GM19099 (cell line): ENCODE measurements around the gene SBNO2.

Experiments used
- POLR2A ChIP-seq: IDR thresholded peaks from 3 replicates; pipeline ENCODE4 v1.6.1; 2011; ENCODE audit warnings: low read depth; ENCODE audit not compliant: insufficient read length; ENCODE audit errors: extremely low read depth

The SBNO2 gene

DNA sequence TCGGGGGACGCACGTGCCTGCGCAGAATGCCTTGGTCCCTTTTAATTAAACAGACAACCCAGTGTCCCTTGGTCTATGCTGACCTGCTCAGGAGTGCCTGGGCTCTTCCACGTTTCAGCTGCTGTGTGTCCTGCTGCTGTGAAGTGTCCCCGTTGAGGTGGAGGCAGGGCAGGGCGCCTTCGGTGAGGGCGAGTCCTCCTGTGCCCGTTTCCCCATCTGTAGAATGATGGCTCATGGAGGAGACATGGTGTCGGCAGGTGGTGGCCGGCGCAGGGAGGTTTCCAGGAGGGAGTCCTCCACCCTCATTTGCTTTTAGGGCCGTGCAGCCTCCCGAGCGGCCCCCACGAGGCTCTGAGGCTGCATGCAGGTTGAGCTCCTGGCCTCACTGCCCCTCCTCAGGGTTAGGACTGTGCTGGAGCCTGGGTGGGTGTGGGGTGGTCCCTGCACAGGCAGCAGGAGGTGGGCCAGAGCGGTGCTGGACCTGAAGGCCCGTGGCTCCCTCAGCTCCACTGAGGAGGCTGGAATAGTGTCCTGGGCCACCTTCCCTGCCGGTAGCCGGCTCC, 40.3 kb upstream of the SBNO2 start:
- TF ChIP-seq POLR2A = no peak

DNA sequence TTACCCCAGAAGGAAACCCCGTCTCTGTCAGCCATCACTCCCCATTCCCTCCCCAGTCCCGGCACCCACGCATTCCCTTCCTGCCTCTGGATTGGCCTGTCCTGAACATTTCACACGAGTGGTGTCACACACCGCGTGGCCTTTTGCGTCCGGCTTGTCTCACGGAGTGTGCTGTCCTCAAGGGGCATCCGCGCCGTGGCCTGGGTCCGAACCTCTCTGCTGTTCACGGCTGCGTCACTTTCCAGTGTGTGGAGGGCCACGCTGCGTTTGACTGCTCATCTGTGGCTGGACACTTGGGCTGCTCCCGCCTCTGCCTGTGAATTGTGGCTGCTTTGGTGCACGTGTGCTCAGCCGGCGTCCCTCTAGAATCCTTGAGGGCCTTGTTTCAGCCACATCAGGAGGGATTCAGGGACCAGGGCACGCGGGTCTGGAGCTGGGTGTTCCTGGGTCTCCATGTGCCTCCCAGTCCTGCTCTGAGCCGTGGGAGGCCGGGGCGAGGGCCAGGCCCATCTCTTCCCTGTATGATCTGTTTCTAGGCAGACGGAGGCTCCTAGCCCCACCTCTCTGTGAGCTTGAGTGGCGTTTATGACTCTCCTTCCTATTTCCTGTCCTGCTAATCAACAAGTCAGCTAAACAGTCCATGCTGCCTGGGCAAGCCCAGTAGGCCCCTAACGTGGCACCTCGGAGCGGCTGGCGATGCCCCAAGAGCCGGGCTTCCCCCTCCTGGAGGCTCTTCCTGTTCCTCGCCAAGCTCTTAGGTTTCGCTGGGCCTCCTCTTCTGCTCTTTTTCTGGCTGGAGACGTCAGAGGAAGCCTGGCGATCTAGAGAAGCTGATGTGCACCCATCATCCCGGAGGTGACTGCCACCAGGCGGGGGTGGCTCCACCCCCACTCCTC, 39.6 kb upstream of the SBNO2 start:
- TF ChIP-seq POLR2A = peak; percentile 20

DNA sequence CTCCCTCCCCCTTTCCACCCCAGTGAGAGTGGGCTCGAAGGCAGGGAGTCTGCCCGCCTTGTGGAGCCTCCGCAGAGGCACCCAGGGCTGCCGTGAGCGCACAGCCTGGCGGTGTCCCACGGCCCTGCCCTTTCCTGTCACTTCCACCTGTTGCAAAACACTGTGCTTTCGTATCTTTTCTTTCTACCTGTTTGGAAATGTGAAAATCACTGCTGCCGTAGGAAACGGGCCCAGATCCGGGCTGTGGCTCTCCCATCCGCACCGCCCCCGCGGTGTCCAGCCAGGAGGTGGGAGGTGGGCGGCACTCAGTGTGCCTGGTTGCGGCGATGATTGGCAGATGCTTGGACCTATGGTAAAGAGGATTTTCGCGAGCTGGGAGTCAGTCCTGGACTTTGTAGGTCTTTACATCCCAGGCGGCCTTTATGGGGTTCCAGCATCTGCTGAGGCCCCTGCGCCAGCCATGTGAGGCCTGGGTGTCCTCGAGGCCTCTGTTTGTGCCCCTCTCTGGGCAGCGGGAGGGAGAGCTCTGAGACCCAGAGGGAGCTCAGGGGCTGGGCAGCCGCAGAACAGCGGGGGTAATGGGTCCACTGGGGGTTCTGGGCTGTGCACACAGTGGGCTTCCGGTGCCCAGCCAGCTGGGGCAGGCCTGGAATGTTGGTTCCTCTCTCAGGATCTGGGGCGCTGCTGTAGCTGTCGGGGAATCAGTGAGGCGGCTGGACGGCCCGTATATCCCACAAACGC, 37.6 kb upstream of the SBNO2 start:
- no peak for TF ChIP-seq POLR2A

DNA sequence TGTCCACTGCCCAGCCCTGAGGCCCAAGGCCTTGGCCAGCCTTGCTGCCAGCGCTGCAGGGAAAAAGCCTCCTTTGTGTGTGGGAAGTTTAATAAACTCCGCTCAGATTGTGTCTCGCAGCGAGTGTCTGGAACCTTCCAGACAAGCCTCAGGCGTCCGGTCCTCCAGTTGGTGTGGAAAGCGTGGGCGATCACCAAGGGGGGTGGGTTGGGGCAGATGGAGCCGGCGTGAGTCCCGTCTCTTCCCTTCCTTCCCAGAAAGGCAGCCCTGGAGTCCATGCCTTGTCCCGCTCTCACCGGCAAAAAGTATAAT, 36.1 kb upstream of the SBNO2 start:
- TF ChIP-seq POLR2A = no peak

DNA sequence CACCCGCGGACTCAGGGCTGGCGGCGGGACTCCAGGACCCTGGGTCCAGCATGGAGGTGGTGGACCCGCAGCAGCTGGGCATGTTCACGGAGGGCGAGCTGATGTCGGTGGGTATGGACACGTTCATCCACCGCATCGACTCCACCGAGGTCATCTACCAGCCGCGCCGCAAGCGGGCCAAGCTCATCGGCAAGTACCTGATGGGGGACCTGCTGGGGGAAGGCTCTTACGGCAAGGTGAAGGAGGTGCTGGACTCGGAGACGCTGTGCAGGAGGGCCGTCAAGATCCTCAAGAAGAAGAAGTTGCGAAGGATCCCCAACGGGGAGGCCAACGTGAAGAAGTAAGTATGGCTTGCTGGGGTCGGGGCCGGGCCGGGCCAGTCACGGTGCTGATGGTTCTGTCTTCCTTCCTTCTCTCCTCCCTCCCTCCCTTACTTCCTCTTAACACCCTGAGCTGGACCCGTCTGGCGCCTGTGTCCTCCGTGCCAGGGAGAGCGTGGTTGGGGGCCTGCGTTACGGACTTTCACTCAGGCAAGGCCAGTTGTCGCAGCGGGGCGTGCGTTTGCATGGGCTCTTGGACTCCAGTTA, 32.9 kb upstream of the SBNO2 start:
- TF ChIP-seq POLR2A = no peak

DNA sequence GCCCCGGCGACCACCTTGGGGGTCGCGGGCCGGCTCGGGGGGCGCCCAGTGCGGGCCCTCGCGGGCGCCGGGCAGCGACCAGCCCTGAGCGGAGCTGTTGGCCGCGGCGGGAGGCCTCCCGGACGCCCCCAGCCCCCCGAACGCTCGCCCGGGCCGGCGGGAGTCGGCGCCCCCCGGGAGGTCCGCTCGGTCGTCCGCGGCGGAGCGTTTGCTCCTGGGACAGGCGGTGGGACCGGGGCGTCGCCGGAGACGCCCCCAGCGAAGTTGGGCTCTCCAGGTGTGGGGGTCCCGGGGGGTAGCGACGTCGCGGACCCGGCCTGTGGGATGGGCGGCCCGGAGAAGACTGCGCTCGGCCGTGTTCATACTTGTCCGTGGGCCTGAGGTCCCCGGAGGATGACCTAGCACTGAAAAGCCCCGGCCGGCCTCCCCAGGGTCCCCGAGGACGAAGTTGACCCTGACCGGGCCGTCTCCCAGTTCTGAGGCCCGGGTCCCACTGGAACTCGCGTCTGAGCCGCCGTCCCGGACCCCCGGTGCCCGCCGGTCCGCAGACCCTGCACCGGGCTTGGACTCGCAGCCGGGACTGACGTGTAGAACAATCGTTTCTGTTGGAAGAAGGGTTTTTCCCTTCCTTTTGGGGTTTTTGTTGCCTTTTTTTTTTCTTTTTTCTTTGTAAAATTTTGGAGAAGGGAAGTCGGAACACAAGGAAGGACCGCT, 32.2 kb upstream of the SBNO2 start:
- TF ChIP-seq POLR2A = no peak

DNA sequence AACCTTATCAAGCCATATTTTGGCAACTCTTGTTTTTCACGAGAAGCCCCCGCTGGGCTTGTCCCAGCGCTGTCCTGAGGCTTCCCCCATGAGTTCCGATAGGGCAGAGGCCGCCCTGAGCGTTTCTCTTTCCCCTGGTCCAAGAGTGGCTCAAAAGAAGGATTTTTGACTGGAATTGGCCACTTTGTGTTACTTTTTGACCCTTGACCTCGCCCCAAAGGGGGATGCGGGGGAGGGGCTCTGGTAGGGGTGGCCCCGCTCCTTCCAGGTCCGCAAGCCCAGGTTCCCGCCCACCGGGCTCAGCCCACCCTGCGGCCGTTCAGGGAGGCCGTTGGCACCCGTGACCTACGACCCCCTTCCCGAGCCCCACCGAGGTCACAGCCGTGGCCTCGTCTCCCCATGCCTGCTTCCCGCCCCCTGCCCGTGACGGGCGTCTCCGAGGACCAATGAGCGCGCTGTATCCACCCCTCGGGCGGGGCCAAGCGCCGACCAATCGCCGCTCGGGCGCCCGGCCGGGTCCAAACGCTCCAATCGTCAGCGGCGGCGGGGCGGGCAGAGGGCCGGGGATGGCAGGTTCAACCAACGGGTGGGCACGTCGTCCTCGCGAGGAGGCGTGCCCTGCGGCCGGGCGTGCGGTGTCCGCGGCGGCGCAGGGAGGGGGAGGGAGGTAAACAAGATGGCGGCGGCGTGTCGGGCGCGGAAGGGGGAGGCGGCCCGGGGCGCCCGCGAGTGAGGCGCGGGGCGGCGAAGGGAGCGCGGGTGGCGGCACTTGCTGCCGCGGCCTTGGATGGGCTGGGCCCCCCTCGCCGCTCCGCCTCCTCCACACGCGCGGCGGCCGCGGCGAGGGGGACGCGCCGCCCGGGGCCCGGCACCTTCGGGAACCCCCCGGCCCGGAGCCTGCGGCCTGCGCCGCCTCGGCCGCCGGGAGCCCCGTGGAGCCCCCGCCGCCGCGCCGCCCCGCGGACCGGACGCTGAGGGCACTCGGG, 31.3 kb upstream of the SBNO2 start, which contains the start of gene STK11:
TSS of gene STK11 (plus strand) at position 665 of the 986 bp plus-strand sequence. CDS start 1,136 bp downstream, outside the sequence.
- peak; percentile 76 for TF ChIP-seq POLR2A

DNA sequence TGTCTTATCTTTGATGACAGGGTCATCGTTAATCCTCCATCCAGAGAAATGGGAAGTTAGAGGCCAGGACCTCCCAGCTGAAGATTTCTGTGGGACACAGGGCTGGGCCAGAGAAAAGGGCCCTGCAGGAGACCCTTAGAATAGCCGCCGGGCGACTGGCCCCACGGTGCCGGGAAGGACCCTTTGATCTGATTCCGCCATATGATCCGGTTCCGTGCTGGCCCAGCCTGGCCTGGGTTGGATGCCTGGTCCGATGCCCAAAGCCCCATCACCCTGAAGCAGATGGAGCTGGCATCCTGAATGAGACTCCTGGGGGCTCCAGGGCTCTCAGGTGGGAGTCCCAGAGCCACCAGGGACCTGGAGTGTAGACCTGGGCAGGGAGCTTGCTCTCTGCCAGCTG, 25.5 kb upstream of the SBNO2 start:
- TF ChIP-seq POLR2A = no peak

DNA sequence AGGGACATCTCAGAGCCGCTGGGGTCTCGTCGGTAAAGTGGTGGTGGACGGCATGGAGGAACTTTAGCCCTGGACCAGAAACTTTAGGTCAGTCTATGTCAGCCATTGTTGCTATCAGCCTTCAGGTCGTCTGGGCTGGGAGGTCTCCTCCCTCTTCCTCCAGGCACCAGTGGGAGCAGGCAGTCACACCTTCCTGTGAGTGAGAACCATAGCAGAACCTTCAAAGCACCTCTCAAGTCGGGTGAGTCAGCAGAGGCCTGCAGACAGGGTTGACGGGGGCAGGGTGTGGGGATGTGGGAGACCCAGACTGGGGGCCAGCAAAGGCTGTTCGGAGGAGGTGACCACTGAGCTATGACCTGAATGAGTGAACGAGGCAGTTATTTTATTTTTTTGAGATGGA, 15.4 kb upstream of the SBNO2 start:
- no peak for TF ChIP-seq POLR2A

DNA sequence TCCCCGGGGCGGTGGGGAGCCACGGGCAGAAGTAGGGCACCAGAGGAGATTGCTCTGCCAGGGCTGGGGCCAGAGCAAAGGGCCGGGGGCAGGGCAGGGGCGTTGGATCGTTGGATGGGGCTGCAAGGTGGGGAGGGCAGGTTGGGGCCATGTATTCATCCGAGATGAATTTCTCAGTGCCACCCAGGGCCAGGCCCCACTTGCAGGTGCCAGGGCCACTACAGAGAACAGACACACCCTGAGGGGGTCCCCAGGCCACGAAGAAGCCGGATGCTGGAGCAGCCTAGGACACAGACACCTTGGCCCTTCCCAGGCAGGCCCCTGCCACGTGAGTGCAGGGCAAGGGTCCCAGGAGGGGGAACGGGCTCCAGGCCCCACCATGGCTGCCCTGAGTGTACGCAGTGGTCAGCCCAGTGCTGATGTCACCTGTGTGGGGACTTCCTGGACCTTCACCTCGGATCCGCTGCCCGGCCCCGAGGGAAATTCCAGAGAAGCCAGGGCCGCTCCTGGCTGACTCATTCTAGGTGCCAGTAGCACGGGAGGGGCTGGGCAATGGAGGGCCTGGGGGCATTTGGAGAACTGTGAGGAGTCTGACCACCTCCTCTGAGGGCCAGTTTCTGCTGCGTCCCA, 9.6 kb upstream of the SBNO2 start:
- peak; percentile 18 for TF ChIP-seq POLR2A

DNA sequence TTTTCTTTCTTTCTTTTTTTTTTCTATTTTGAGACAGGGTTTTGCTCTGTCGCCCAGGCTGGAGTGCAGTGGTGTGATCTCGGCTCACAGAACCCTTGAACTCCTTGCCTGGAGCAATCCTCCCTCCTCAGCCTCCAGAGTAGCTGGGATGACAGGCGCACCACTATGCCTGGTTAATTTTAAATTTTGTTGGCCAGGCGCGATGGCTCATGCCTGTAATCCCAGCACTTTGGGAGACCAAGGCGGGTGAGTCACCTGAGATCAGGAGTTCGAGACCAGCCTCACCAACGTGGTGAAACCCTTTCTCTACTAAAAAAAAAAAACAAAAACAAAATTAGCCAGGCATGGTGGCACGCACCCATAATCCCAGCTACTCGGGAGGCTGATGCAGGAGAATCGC, 8.7 kb upstream of the SBNO2 start:
- TF ChIP-seq POLR2A = no peak

DNA sequence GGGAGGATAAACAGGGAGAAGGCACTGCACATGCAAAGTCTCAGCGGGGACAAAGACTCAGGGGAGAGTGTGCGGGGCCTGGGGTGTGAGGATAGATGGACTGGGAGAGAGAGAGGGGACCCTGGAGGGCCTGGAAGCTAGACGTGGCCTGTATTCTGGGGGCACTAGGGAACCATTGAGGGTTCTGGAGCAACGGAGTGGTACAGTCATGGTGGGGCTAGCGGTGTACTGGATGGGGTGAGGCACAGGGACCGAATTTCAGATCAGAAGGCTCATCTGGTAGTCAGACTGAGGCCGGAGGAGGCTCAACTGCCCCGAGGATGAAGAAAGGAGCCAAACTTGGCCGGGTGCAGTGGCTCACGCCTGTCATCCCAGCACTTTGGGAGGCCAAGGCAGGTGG, 8.0 kb upstream of the SBNO2 start:
- no peak for TF ChIP-seq POLR2A

DNA sequence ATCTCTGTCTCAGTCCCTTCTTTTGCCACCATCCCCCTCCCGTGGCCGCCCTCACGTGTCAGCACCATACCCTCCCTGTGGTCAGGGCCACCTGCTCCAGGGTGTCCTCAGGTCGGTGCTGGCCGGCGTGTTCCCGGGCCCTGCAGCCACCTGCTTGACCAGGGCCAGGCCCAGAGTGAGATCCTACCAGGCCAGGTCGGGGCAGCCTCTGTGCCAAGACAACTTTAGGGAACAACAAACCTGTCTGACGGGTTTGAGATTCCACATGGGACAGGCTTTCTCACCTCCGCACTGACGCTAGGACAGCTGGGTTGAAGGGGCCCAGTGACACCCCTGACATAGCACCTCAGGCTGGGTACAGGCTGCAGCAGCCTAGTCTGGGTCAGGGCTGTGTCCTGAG, 7.5 kb upstream of the SBNO2 start:
- no peak for TF ChIP-seq POLR2A
